ENCODE results near the gene STARD6.

- TF ChIP-seq, protein P1, sequence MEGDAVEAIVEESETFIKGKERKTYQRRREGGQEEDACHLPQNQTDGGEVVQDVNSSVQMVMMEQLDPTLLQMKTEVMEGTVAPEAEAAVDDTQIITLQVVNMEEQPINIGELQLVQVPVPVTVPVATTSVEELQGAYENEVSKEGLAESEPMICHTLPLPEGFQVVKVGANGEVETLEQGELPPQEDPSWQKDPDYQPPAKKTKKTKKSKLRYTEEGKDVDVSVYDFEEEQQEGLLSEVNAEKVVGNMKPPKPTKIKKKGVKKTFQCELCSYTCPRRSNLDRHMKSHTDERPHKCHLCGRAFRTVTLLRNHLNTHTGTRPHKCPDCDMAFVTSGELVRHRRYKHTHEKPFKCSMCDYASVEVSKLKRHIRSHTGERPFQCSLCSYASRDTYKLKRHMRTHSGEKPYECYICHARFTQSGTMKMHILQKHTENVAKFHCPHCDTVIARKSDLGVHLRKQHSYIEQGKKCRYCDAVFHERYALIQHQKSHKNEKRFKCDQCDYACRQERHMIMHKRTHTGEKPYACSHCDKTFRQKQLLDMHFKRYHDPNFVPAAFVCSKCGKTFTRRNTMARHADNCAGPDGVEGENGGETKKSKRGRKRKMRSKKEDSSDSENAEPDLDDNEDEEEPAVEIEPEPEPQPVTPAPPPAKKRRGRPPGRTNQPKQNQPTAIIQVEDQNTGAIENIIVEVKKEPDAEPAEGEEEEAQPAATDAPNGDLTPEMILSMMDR (conservative IDR thresholded peaks at IDR 0.05): no peak
- TF ChIP-seq EZH2 (IDR thresholded peaks at IDR 0.05; ENCODE audit: low read depth): no peak
Observed at GRCh38 chr18:54335638-54336173, 22.0 kb downstream of the STARD6 start.
